Adrenal gland (tissue), 12 donors: ENCODE results near the gene AFMID. TPM values are rescaled to one million over a fixed set of nuclear protein-coding genes. Genes with fewer than 3 reads are reported as not detected.

Experiments used
- DNase-seq, 7 donors: peaks; one replicate each; pipeline ENCODE4 v3.0.0-alpha.2; 2019 to 2020
- H3K27ac ChIP-seq, 5 donors: fragments of 200-600 bp; sonication (generic) in 4 of 5; 1 replicate in 3 of 5; 2 replicates in 2 of 5; pipeline versions ENCODE4 v1.5.1 to v1.8.0; 2016 to 2020; ENCODE audit warnings: mild to moderate bottlenecking in 1 of 5
- H3K27me3 ChIP-seq: fragments of 200-600 bp; 2 replicates; pipeline ENCODE4 v1.8.0; 2021
- H3K36me3 ChIP-seq, 2 donors: fragments of 200-600 bp; replicated peaks in 1 of 2; 1 replicate in 1 of 2; 2 replicates in 1 of 2; pipeline versions ENCODE4 v1.5.1 to v1.8.0; 2018 to 2022
- H3K4me1 ChIP-seq, 2 donors: fragments of 200-600 bp; replicated peaks in 1 of 2; 1 replicate in 1 of 2; 2 replicates in 1 of 2; pipeline versions ENCODE4 v1.5.1 to v1.8.0; 2018 to 2021
- H3K4me3 ChIP-seq, 4 donors: fragments of 200-600 bp; sonication (generic) in 3 of 4; one replicate each; pipeline ENCODE4 v1.5.1; 2016 to 2018
- H3K9me3 ChIP-seq, 3 donors: fragments of 200-600 bp; sonication (generic) in 1 of 3; replicated peaks in 1 of 3; 1 replicate in 2 of 3; 2 replicates in 1 of 3; pipeline versions ENCODE4 v1.5.1 to v1.8.0; 2016 to 2021
- POLR2A ChIP-seq, 2 donors: fragments of 450-650 bp; IDR thresholded peaks; one replicate each; pipeline ENCODE4 v1.6.1; 2017; ENCODE audit warnings: antibody characterized with exemption in 2 of 2, mild to moderate bottlenecking in 2 of 2, moderate library complexity in 1 of 2
- WGBS, 4 donors: extraction: QIAGEN DNeasy Blood & Tissue Kit in 2 of 4; methylation state at CpG; one replicate each; pipeline versions ENCODE4 v1.1.5 to v1.1.7; 2013 to 2017; 5-methylcytosine and 5-hydroxymethylcytosine counted together
- intact Hi-C, 2 donors: fragments of 100-400 bp; cut with DNase I; formaldehyde crosslinking; loops; one replicate each; pipeline versions ENCODE4 v1.14.1 to v1.15.0; 2022 to 2023
- polyA plus RNA-seq, 3 donors: library from polyadenylated mRNA; stranded (reverse); fragments of 200-250 nt in 2 of 3; fragments of 350-450 nt in 1 of 3; fragmentation: Illumina TruSeq in 1 of 3; extraction: RNeasy Lipid Tissue Mini Kit (QIAGEN cat#74804) in 1 of 3; gene quantifications; one replicate each; pipeline ENCODE4 v1.2.3, GENCODE V29; 2013 to 2014
- total RNA-seq, 9 donors: library from RNA; depleted of rRNA in 4 of 9; stranded (reverse); fragments of >200 nt in 4 of 9; fragments of 120-200 nt in 1 of 9; fragmentation: NEBNext Ultra II Directional in 1 of 9; extraction: Animal tissue kit (Norgen Biotek cat#: 25700) in 1 of 9; gene quantifications; one replicate each; pipeline versions ENCODE4 v1.1.0 to v1.2.4, GENCODE V29; 2013 to 2023
- TF ChIP-seq, protein P1 (sequence below), 6 experiments: fragments of 450-650 bp in 4 of 6; fragments of 200-600 bp in 2 of 6; sonication (generic) in 1 of 6; IDR thresholded peaks; 1 replicate in 5 of 6; 2 replicates in 1 of 6; pipeline versions ENCODE4 v1.5.1 to v1.8.0; 2016 to 2021; ENCODE audit warnings: antibody characterized with exemption in 6 of 6, mild to moderate bottlenecking in 2 of 6, moderate library complexity in 1 of 6
- donor health status: healthy with polysubstance abuse.
- donor health status: Bipolar disorder and iron deficiency.
- donor health status: DM: yes; HTN: yes; CAD: no.
- donor health status: DM: no; HTN: no; CAD: no.
- donor health status: DM: no; HTN: no; CAD: no.
- donor health status: DM: yes; HTN: yes; CAD: no.

The AFMID gene
- total and polyA plus RNA-seq, 12 donors: 4.5 to 32.9 (median 16.9) TPM

DNA sequence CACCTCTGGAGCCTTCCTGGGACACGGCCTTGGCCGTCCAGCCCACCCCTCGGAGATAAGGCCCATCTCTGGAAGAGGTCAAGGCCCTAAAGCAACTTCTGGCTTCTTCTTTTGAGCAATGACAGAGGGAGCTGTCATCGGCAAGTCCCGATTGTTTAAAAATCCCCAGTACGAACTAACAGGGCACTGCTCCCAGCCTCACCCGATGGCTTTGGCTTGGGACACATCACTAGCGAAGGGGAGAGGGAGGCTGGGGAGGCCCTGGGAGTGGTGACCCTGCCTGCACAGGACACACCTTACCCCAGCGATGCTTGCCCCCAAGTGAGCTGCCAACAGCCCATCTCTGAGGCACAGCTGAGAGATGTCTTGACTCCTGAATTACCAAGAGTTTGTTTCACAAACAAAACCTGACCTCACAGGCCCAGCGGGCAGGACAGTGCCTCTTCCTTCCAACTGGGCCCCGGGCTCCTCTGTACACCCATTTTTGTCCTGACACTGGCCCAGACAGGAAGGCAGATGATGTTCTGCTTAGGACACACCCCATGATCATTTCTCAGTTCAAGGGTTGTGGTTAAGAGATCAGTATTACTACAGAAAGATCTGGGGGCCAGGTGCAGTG is 14.0 kb upstream of the AFMID start:
- DNase-seq: peak in 2 of 7 donors; percentile 39 to 43
- TF ChIP-seq, protein P1, sequence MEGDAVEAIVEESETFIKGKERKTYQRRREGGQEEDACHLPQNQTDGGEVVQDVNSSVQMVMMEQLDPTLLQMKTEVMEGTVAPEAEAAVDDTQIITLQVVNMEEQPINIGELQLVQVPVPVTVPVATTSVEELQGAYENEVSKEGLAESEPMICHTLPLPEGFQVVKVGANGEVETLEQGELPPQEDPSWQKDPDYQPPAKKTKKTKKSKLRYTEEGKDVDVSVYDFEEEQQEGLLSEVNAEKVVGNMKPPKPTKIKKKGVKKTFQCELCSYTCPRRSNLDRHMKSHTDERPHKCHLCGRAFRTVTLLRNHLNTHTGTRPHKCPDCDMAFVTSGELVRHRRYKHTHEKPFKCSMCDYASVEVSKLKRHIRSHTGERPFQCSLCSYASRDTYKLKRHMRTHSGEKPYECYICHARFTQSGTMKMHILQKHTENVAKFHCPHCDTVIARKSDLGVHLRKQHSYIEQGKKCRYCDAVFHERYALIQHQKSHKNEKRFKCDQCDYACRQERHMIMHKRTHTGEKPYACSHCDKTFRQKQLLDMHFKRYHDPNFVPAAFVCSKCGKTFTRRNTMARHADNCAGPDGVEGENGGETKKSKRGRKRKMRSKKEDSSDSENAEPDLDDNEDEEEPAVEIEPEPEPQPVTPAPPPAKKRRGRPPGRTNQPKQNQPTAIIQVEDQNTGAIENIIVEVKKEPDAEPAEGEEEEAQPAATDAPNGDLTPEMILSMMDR (IDR thresholded peaks at IDR 0.05): no peak
- no peak for TF ChIP-seq POLR2A (IDR thresholded peaks at IDR 0.05)
- peak overlapping the region in 4 of 5 donors; percentile 6 to 89 (median 52) for H3K27ac ChIP-seq
- no peaks in the 10 kb centered on the region for H3K9me3 ChIP-seq
- H3K4me3 ChIP-seq: no peak overlapping the region
- H3K4me1 ChIP-seq: peaks cover 28 to 60% of the 10 kb centered on the region in 2 donors
- 28 to 52% (median 46%) methylated on average over 8 to 11 of the region's 11 CpGs for WGBS, 4 donors
- peaks cover 0 to 7% of the 10 kb centered on the region in 2 donors for H3K36me3 ChIP-seq
- H3K27me3 ChIP-seq: no peaks in the 10 kb centered on the region
- intact Hi-C loops: loop anchor here in 1 of 2 donors (5.0 kb wide), 2 partner anchors 46 to 61 kb away; partner anchors contain the start of gene TMC6

DNA sequence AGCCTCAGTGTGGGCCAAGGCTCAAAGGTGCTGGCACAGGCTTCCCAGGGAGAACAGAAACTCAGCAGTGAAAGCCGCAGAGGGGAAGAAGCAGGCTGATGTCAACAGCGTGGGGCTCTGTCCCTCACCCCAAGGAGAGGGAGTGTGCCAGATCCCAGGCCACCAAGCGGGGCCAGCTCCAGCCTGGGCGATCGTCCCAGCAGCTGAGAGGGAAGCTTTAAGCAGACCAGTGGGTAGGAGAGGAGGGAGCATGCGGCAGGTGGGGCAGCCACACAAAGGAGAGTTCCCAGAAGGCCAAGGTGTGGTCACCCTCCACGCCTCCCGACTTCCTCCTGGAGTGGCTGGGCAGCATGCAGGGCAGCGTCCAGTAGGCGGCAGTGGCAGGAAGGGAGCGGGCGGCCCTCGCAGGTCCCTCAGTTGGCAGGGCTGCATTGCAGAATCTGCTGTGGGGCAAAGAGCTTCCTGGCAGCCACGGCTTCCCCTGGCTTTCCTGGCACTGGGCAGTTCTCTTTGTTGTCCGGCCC is 12.8 kb upstream of the AFMID start:
- peak in 6 of 7 donors; percentile 71 to 82 (median 78) for DNase-seq
- WGBS, 4 donors: 37 to 75% (median 57%) methylated on average over 10 to 15 of the region's 15 CpGs
- H3K27me3 ChIP-seq: no peaks in the 10 kb centered on the region
- intact Hi-C loops: loop anchor here in 1 of 2 donors (5.0 kb wide), 2 partner anchors 47 to 62 kb away; partner anchors contain the start of gene TMC6
- peaks cover 0 to 7% of the 10 kb centered on the region in 2 donors for H3K36me3 ChIP-seq
- peaks cover 22 to 59% of the 10 kb centered on the region in 2 donors for H3K4me1 ChIP-seq
- no peak overlapping the region for H3K4me3 ChIP-seq
- H3K9me3 ChIP-seq: no peaks in the 10 kb centered on the region
- TF ChIP-seq POLR2A (IDR thresholded peaks at IDR 0.05): peak in 1 of 2 donors; percentile 13
- TF ChIP-seq, protein P1 (IDR thresholded peaks at IDR 0.05): peak in 5 of 6 experiments; percentile 45 to 63 (median 52)
- peak overlapping the region in 3 of 5 donors; percentile 39 to 89 (median 71) for H3K27ac ChIP-seq

DNA sequence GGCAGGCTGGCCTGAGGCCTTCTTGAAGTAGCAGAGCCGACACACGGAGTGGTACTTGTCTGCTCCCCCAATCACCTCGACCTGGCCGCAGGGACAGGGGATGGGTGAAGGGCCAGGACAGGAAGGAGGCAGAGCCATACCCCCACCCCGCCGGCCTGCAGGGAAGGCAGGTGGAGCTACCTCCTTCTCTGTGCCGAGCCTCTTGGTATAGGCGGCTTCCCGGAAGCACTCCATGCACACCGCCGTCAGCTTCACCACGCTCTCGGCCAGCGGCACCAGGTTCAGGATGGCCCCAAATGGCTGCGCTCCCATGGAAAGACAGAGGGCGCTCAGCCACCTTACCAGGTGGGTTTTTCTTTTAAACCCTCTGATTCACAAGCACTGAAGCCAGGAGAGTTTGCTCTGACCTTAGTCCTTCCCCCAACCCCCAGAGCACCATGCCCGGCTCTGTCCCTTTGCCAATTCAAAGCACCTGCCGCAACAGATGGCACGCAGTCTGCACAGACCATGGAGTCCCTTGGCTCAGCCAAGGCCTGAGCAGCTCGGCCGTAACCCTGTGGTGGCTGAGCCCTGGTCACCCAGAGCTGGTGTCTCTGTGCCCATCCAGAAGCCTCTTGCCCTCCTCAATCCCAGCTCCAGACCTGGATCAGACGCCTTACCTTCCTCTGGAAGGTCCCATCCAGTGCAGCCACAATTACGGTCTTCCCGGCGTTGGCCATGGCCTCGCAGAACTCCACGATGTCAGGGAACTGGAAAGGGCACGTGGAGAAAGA is 12.1 kb upstream of the AFMID start:
- H3K4me3 ChIP-seq: no peak overlapping the region
- no peaks in the 10 kb centered on the region for H3K9me3 ChIP-seq
- peak overlapping the region in 3 of 5 donors; percentile 39 to 89 (median 71) for H3K27ac ChIP-seq
- DNase-seq: no peak
- peaks cover 19 to 60% of the 10 kb centered on the region in 2 donors for H3K4me1 ChIP-seq
- H3K36me3 ChIP-seq: peaks cover 0 to 7% of the 10 kb centered on the region in 2 donors
- intact Hi-C loops: loop anchor here in 1 of 2 donors (5.0 kb wide), 2 partner anchors 48 to 63 kb away; partner anchors contain the start of gene TMC6
- no peaks in the 10 kb centered on the region for H3K27me3 ChIP-seq
- TF ChIP-seq, protein P1 (IDR thresholded peaks at IDR 0.05): no peak
- TF ChIP-seq POLR2A (IDR thresholded peaks at IDR 0.05): peak in 1 of 2 donors; percentile 1
- 74 to 90% (median 88%) methylated on average over 10 to 28 of the region's 28 CpGs for WGBS, 4 donors

DNA sequence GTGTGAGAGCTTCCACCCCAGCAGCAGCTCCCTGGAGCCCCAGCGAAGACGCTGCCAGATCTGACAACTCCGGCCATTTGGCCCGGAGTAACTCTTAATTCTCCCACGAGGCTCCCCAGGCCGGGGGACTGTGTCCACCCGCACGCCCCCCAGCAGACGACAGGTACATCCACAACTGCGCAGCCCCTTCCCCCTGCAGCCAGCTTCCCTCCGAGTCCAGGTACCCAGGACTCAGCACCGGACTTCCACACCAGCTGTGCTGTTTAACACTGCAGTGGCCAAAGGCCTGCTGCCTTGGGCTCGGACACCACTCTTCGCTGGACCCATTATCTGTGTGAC is 11.6 kb upstream of the AFMID start:
- peaks cover 19 to 61% of the 10 kb centered on the region in 2 donors for H3K4me1 ChIP-seq
- H3K36me3 ChIP-seq: peaks cover 0 to 7% of the 10 kb centered on the region in 2 donors
- intact Hi-C loops: no loop called here
- WGBS, 4 donors: 78 to 85% (median 82%) methylated on average over 9 to 14 of the region's 14 CpGs
- peak overlapping the region in 1 of 5 donors; percentile 89 for H3K27ac ChIP-seq
- no peaks in the 10 kb centered on the region for H3K9me3 ChIP-seq
- H3K4me3 ChIP-seq: no peak overlapping the region
- no peak for DNase-seq
- no peaks in the 10 kb centered on the region for H3K27me3 ChIP-seq
- TF ChIP-seq, protein P1 (IDR thresholded peaks at IDR 0.05): no peak
- no peak for TF ChIP-seq POLR2A (IDR thresholded peaks at IDR 0.05)
